GM18870 (cell line): ENCODE measurements around the gene FLCN.

Experiments
- ATAC-seq: cut with Tn5 transposase; IDR thresholded peaks from one replicate; pipeline ENCODE4 v1.9.1; 2021; ENCODE audit warnings: moderate library complexity; ENCODE audit not compliant: unreplicated experiment

The FLCN gene

GRCh38 chr17:17170346-17170985 lies 66.5 kb downstream of the FLCN start:
- no peak for ATAC-seq

- ATAC-seq = no peak
These were observed 67.6 kb downstream of the FLCN start for GRCh38 chr17:17169396-17169795.

GRCh38 chr17:17168401-17168800 lies 68.6 kb downstream of the FLCN start:
- no peak for ATAC-seq

GRCh38 chr17:17167986-17168385 lies 69.0 kb downstream of the FLCN start:
- no peak for ATAC-seq

- no peak for ATAC-seq
These were observed 69.6 kb downstream of the FLCN start for GRCh38 chr17:17167356-17167755.

GRCh38 chr17:17166446-17166845 lies 70.5 kb downstream of the FLCN start:
- ATAC-seq = no peak

GRCh38 chr17:17165666-17166308 lies 71.2 kb downstream of the FLCN start:
- ATAC-seq = no peak

GRCh38 chr17:17164676-17165075 lies 72.3 kb downstream of the FLCN start:
- ATAC-seq = no peak

- no peak for ATAC-seq
These were observed 72.8 kb downstream of the FLCN start for GRCh38 chr17:17164156-17164555.
